CD4-positive, alpha-beta T cell treated with Interleukin-17A for 1 hour (primary cell): ENCODE results near the gene PGBD5.
"Not testable (repeated sequence)": the region's sequence is repeated elsewhere in the genome, so short reads cannot be mapped to it uniquely, and the experiment has no call there.

Source experiments
- DNase-seq: peaks from one replicate; pipeline ENCODE4 v3.0.0-alpha.2; 2020

The PGBD5 gene

GRCh38 chr1:230426246-230427093 is at the start of gene PGBD5:
Gene PGBD5 (minus strand): TSS chr1:230426332. CDS start chr1:230425928, 404 bp downstream.
- DNase-seq, result peak; percentile 34

GRCh38 chr1:230474924-230475323 is 48.8 kb upstream of the PGBD5 start:
- DNase-seq, result not testable (repeated sequence)

GRCh38 chr1:230470750-230471149 is 44.6 kb upstream of the PGBD5 start:
- DNase-seq, result not testable (repeated sequence)

- no peak for DNase-seq
These were observed 43.1 kb upstream of the PGBD5 start for GRCh38 chr1:230469271-230469670.

- no peak for DNase-seq
These were observed 39.6 kb upstream of the PGBD5 start for GRCh38 chr1:230465691-230466090.

- DNase-seq, result no peak
These were observed 38.5 kb upstream of the PGBD5 start for GRCh38 chr1:230464671-230465070.

- DNase-seq, result no peak
These were observed 37.6 kb upstream of the PGBD5 start for GRCh38 chr1:230463760-230464159.

GRCh38 chr1:230463326-230463725 is 37.2 kb upstream of the PGBD5 start:
- DNase-seq, result no peak

GRCh38 chr1:230459465-230459864 is 33.3 kb upstream of the PGBD5 start:
- DNase-seq, result no peak

GRCh38 chr1:230458509-230458908 is 32.4 kb upstream of the PGBD5 start:
- DNase-seq, result no peak

- no peak for DNase-seq
These were observed 30.3 kb upstream of the PGBD5 start for GRCh38 chr1:230456478-230456877.

GRCh38 chr1:230455291-230455690 is 29.2 kb upstream of the PGBD5 start:
- DNase-seq, result no peak

GRCh38 chr1:230453377-230453776 is 27.2 kb upstream of the PGBD5 start:
- DNase-seq, result no peak

- no peak for DNase-seq
These were observed 15.3 kb upstream of the PGBD5 start for GRCh38 chr1:230441183-230442029.

- no peak for DNase-seq
These were observed 9.0 kb upstream of the PGBD5 start for GRCh38 chr1:230435108-230435507.

- DNase-seq, result no peak
These were observed 5.4 kb upstream of the PGBD5 start for GRCh38 chr1:230431527-230431926.

- DNase-seq, result no peak
These were observed 4.4 kb upstream of the PGBD5 start for GRCh38 chr1:230430499-230430898.

- DNase-seq, result no peak
These were observed 3.1 kb upstream of the PGBD5 start for GRCh38 chr1:230429067-230429735.

- DNase-seq, result no peak
These were observed 1.8 kb upstream of the PGBD5 start for GRCh38 chr1:230427981-230428380.

- no peak for DNase-seq
These were observed 1.2 kb upstream of the PGBD5 start for GRCh38 chr1:230427094-230427876.

- DNase-seq, result no peak
These were observed 660 bp downstream of the PGBD5 start for GRCh38 chr1:230425252-230426091.
